Uterus (tissue), 2 donors: ENCODE data around the gene PHLPP2.
"Not testable (repeated sequence)": the region's sequence is repeated elsewhere in the genome, so short reads cannot be mapped to it uniquely, and the experiment has no call there.

Experiments
- CTCF ChIP-seq, 4 experiments: fragments of 200-600 bp in 2 of 4; fragments of 450-650 bp in 2 of 4; sonication (generic) in 2 of 4; IDR thresholded peaks; one replicate each; pipeline ENCODE4 v1.5.1; 2016 to 2019; ENCODE audit warnings: antibody characterized with exemption in 4 of 4, mild to moderate bottlenecking in 2 of 4, moderate library complexity in 1 of 4
- POLR2A ChIP-seq, 2 donors: fragments of 450-650 bp; IDR thresholded peaks; one replicate each; pipeline ENCODE4 v1.6.1; 2016; ENCODE audit warnings: antibody characterized with exemption in 2 of 2, mild to moderate bottlenecking in 1 of 2, moderate library complexity in 1 of 2

GRCh38 chr16:71598426-71598825 lies 126.1 kb downstream of the PHLPP2 start:
- TF ChIP-seq CTCF, POLR2A (IDR thresholded peaks at IDR 0.05): not testable (repeated sequence)
